Trophoblast cell (in vitro differentiated cells and primary cell): ENCODE results near the gene PKMYT1.

Experiments
- DNase-seq, 2 donors: peaks; one replicate each; pipeline ENCODE4 v3.0.0-alpha.2; 2016
- H2AFZ ChIP-seq: 2 replicates; pipeline ENCODE4 v1.6.1; 2013; ENCODE audit warnings: low read length, moderate library complexity, mild to moderate bottlenecking; ENCODE audit not compliant: insufficient read depth, poor library complexity
- H2AK5ac ChIP-seq: 2 replicates; pipeline ENCODE4 v1.6.1; 2013; ENCODE audit warnings: mild to moderate bottlenecking, low read length
- H2BK120ac ChIP-seq: 2 replicates; pipeline ENCODE4 v1.6.1; 2013; ENCODE audit warnings: low read length, mild to moderate bottlenecking, moderate library complexity; ENCODE audit not compliant: insufficient read depth, poor library complexity
- H2BK12ac ChIP-seq: 2 replicates; pipeline ENCODE4 v1.6.1; 2013; ENCODE audit warnings: mild to moderate bottlenecking, low read length, moderate library complexity
- H2BK5ac ChIP-seq: 2 replicates; pipeline ENCODE4 v1.6.1; 2013; ENCODE audit warnings: low read length, low read depth, moderate library complexity, mild to moderate bottlenecking; ENCODE audit not compliant: poor library complexity
- H3K14ac ChIP-seq: 2 replicates; pipeline ENCODE4 v1.6.1; 2013; ENCODE audit warnings: mild to moderate bottlenecking, low read length
- H3K18ac ChIP-seq: 2 replicates; pipeline ENCODE4 v1.6.1; 2013; ENCODE audit warnings: mild to moderate bottlenecking, low read length
- H3K23ac ChIP-seq: 2 replicates; pipeline ENCODE4 v1.6.1; 2013; ENCODE audit warnings: low read length
- H3K27ac ChIP-seq: 2 replicates; pipeline ENCODE4 v1.5.1; 2013; ENCODE audit warnings: low read depth, mild to moderate bottlenecking, inconsistent platforms, low read length, moderate library complexity
- H3K27me3 ChIP-seq: 2 replicates; pipeline ENCODE4 v1.6.1; 2013; ENCODE audit warnings: inconsistent platforms, mild to moderate bottlenecking, low read length, moderate library complexity; ENCODE audit not compliant: insufficient read depth
- H3K36me3 ChIP-seq, 2 experiments: 1 replicate in 1 of 2; 2 replicates in 1 of 2; pipeline ENCODE4 v1.6.1; 2013; ENCODE audit warnings: low read length in 2 of 2, mild to moderate bottlenecking in 2 of 2, moderate library complexity in 1 of 2; ENCODE audit not compliant: insufficient read depth in 2 of 2, control insufficient read depth in 1 of 2
- H3K4ac ChIP-seq: 2 replicates; pipeline ENCODE4 v1.6.1; 2013; ENCODE audit warnings: low read depth, mild to moderate bottlenecking, low read length, moderate library complexity
- H3K4me1 ChIP-seq, 2 experiments: 1 replicate in 1 of 2; 2 replicates in 1 of 2; pipeline ENCODE4 v1.6.1; 2013; ENCODE audit warnings: low read length in 2 of 2, mild to moderate bottlenecking in 2 of 2, moderate library complexity in 1 of 2; ENCODE audit not compliant: insufficient read depth in 2 of 2, control insufficient read depth in 1 of 2
- H3K4me2 ChIP-seq: 2 replicates; pipeline ENCODE4 v1.6.1; 2013; ENCODE audit warnings: inconsistent platforms, mild to moderate bottlenecking, low read length, moderate library complexity
- H3K4me3 ChIP-seq: 2 replicates; pipeline ENCODE4 v1.5.1; 2013; ENCODE audit warnings: mild to moderate bottlenecking, low read depth, low read length, inconsistent platforms
- H3K79me1 ChIP-seq: one replicate; pipeline ENCODE4 v1.6.1; 2013; ENCODE audit warnings: low read length
- H3K79me2 ChIP-seq: 2 replicates; pipeline ENCODE4 v1.6.1; 2013; ENCODE audit warnings: low read length, mild to moderate bottlenecking; ENCODE audit not compliant: control insufficient read depth, insufficient read depth, poor library complexity
- H3K9ac ChIP-seq: 2 replicates; pipeline ENCODE4 v1.6.1; 2013; ENCODE audit warnings: mild to moderate bottlenecking, low read length
- H3K9me3 ChIP-seq: 2 replicates; pipeline ENCODE4 v1.6.1; 2013; ENCODE audit warnings: low read depth, mild to moderate bottlenecking, control low read depth, inconsistent platforms, low read length; ENCODE audit not compliant: insufficient read depth
- H4K12ac ChIP-seq: 2 replicates; pipeline ENCODE4 v1.6.1; 2013; ENCODE audit warnings: low read depth, mild to moderate bottlenecking, low read length, moderate library complexity
- H4K8ac ChIP-seq: 2 replicates; pipeline ENCODE4 v1.6.1; 2013; ENCODE audit warnings: low read depth, mild to moderate bottlenecking, low read length, moderate library complexity
- H4K91ac ChIP-seq: one replicate; pipeline ENCODE4 v1.6.1; 2013; ENCODE audit warnings: low read depth, mild to moderate bottlenecking, low read length, moderate library complexity
- WGBS: extraction: QIAGEN DNeasy Blood & Tissue Kit; methylation state at CpG from one replicate; pipeline ENCODE4 v1.1.7; 2013; ENCODE audit warnings: missing lambda C conversion rate; ENCODE audit not compliant: insufficient read length, insufficient coverage; ENCODE audit errors: extremely low coverage; 5-methylcytosine and 5-hydroxymethylcytosine counted together

The PKMYT1 gene

DNA sequence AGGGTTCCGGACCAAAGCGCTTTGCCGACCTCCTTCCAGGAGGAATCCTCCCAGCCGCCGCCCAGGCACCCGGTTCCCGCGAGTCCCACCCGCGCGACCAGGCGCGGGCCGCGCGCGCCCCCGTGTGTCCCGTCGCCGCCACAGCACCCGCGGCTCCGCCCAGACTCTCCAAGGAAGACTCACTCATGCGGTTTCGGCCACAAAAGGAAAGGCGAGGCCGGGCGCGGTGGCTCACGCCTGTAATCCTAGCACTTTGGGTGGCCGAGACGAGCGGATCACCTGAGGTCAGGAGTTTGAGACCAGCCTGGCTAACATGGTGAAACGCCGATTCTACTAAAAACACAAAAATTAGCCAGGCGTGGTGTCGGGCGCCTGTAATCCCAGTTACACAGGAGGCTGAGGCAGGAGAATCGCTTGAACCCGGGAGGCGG, 3.5 kb upstream of the PKMYT1 start:
- H3K4me2 ChIP-seq, result peak overlapping the region; percentile 59
- H3K79me1 ChIP-seq, result peaks cover 15% of the 10 kb centered on the region
- H4K8ac ChIP-seq, result peak overlapping the region; percentile 65
- H2BK12ac ChIP-seq, result no peak overlapping the region
- peak overlapping the region; percentile 83 for H2AFZ ChIP-seq
- H3K9me3 ChIP-seq, result no peaks in the 10 kb centered on the region
- no peak overlapping the region for H3K4ac ChIP-seq
- H2AK5ac ChIP-seq, result no peak overlapping the region
- no peak overlapping the region for H3K27ac ChIP-seq
- H2BK5ac ChIP-seq, result no peak overlapping the region
- no peaks in the 10 kb centered on the region for H3K27me3 ChIP-seq
- peaks cover 10% of the 10 kb centered on the region for H3K79me2 ChIP-seq
- H3K14ac ChIP-seq, result no peak overlapping the region
- H3K4me3 ChIP-seq, result no peak overlapping the region
- no CpG with 5 or more reads among the region's 42 CpGs for WGBS
- H4K12ac ChIP-seq, result no peak overlapping the region
- H4K91ac ChIP-seq, result no peak overlapping the region
- no peak overlapping the region for H2BK120ac ChIP-seq
- H3K18ac ChIP-seq, result no peak overlapping the region
- H3K36me3 ChIP-seq, result no peaks in the 10 kb centered on the region
- no peak overlapping the region for H3K23ac ChIP-seq
- H3K4me1 ChIP-seq, result peaks cover 23 to 31% of the 10 kb centered on the region in 2 experiments
- H3K9ac ChIP-seq, result no peak overlapping the region
- peak; percentile 78 to 93 for DNase-seq

DNA sequence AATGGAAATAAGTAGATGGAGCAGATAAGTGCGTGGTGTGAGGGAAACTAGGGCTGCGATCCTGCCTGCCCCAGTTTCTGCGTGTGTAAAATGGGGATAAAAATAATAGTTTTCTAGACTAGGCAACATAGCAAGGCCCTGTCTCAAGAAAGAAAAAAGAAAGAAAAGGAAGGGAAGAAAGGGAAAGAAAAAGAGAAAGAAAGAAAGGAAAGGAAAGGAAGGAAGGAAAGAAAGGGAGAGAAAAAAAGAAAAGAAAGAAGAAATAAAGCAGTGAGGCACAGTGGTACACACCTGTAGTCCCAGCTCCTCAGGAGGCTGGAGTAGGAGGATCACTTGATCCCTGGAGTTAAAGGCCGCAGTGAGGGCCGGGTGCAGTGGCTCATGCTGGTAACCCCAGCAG, 2.2 kb upstream of the PKMYT1 start:
- no peak overlapping the region for H3K23ac ChIP-seq
- H3K27me3 ChIP-seq, result no peaks in the 10 kb centered on the region
- H3K4me1 ChIP-seq, result peaks cover 20 to 25% of the 10 kb centered on the region in 2 experiments
- no peak overlapping the region for H3K27ac ChIP-seq
- no peak overlapping the region for H3K4ac ChIP-seq
- no peak overlapping the region for H3K18ac ChIP-seq
- H4K12ac ChIP-seq, result no peak overlapping the region
- no peak overlapping the region for H4K91ac ChIP-seq
- H3K36me3 ChIP-seq, result peaks cover 4 to 9% of the 10 kb centered on the region in 2 experiments
- H2AFZ ChIP-seq, result no peak overlapping the region
- H3K4me2 ChIP-seq, result no peak overlapping the region
- no peak overlapping the region for H4K8ac ChIP-seq
- no peak overlapping the region for H2BK120ac ChIP-seq
- no peak overlapping the region for H3K14ac ChIP-seq
- no peak overlapping the region for H2AK5ac ChIP-seq
- no peaks in the 10 kb centered on the region for H3K9me3 ChIP-seq
- no CpG with 5 or more reads among the region's 5 CpGs for WGBS
- H2BK12ac ChIP-seq, result no peak overlapping the region
- no peak overlapping the region for H2BK5ac ChIP-seq
- no peak for DNase-seq
- H3K79me1 ChIP-seq, result peaks cover 15% of the 10 kb centered on the region
- peaks cover 10% of the 10 kb centered on the region for H3K79me2 ChIP-seq
- H3K4me3 ChIP-seq, result no peak overlapping the region
- H3K9ac ChIP-seq, result no peak overlapping the region

DNA sequence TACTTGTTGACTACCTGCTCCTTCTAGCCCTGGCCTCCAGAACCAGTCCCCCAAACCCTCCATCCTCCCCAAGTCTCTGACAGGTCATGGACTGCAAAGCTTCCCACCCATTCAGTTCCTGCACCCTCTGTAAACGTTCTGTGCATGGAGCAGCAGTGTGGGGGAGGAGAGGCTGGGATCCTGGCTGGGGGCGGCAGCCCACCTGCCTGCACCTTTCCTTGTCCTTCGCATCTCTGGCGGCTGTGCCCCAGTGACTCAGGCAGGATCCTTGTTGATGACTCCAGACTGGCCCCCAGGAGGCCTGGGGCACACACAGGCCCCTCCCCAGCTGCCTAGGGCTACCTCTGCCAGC, 1.6 kb upstream of the PKMYT1 start:
- Histone ChIP-seq H3K79me2 (peaks cover 10% of the 10 kb centered on the region), H2AK5ac (no peak overlapping the region), H3K14ac (no peak overlapping the region), H3K23ac (no peak overlapping the region), H3K9ac (no peak overlapping the region), H4K12ac (no peak overlapping the region), H3K36me3 (peaks cover 6 to 13% of the 10 kb centered on the region in 2 experiments), H4K91ac (no peak overlapping the region), H3K4ac (no peak overlapping the region), H3K4me3 (no peak overlapping the region), H2BK120ac (no peak overlapping the region), H3K18ac (no peak overlapping the region), H3K9me3 (no peaks in the 10 kb centered on the region), H3K27me3 (no peaks in the 10 kb centered on the region), H3K4me1 (peaks cover 17 to 23% of the 10 kb centered on the region in 2 experiments), H3K79me1 (peaks cover 15% of the 10 kb centered on the region), H2BK12ac (no peak overlapping the region), H4K8ac (peak overlapping the region; percentile 100), H2AFZ (no peak overlapping the region), H2BK5ac (no peak overlapping the region), H3K4me2 (no peak overlapping the region), H3K27ac (peak overlapping the region; percentile 31)
- no CpG with 5 or more reads among the region's 4 CpGs for WGBS
- DNase-seq, result no peak

DNA sequence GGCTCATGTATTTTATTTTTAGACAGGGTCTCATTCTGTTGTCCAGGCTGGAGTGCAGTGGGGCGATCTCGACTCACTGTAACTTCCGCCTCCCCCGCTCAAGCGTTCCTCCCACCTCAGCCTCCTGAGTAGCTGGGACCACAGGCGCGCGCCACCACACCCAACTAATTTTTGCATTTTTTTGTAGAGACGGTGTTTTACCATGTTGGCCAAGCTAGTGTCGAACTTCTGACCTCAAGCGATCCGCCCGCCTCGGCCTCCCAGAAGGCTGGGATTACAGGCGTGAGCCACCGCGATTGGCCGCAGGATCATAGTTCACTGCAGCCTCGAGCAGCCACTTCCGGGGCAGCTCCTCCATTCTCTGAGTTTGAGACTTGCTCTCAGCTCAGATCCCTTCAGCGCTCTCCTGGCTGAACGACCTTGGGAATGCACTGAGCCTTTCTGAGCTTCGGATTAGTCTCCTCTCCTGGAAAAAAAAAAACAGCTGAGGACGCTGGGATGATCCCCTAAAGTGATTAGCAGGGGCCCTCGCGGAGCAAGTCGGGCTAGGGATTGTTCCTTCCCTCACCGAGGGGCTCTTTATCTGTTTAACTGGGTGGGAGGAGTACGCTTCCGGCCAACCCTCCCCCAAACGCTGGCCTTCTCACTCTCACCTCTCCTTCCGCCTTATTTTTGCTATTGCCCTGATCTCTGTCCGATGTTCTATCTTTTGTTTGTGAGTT, 1.1 kb upstream of the PKMYT1 start:
- peaks cover 17 to 23% of the 10 kb centered on the region in 2 experiments for H3K4me1 ChIP-seq
- H3K14ac ChIP-seq, result peak overlapping the region; percentile 99
- peak overlapping the region; percentile 96 for H3K4me2 ChIP-seq
- peaks cover 11 to 18% of the 10 kb centered on the region in 2 experiments for H3K36me3 ChIP-seq
- H3K27me3 ChIP-seq, result no peaks in the 10 kb centered on the region
- peak; percentile 10 to 48 for DNase-seq
- peak overlapping the region; percentile 100 for H3K18ac ChIP-seq
- no peak overlapping the region for H2BK5ac ChIP-seq
- H2BK120ac ChIP-seq, result peak overlapping the region; percentile 97
- H4K12ac ChIP-seq, result peak overlapping the region; percentile 97
- no peak overlapping the region for H3K9ac ChIP-seq
- peaks cover 10% of the 10 kb centered on the region for H3K79me2 ChIP-seq
- peak overlapping the region; percentile 15 for H2BK12ac ChIP-seq
- no CpG with 5 or more reads among the region's 33 CpGs for WGBS
- H4K91ac ChIP-seq, result peak overlapping the region; percentile 99
- peak overlapping the region; percentile 100 for H4K8ac ChIP-seq
- peaks cover 15% of the 10 kb centered on the region for H3K79me1 ChIP-seq
- no peak overlapping the region for H3K23ac ChIP-seq
- H3K27ac ChIP-seq, result peak overlapping the region; percentile 31
- peak overlapping the region; percentile 15 for H3K4ac ChIP-seq
- no peak overlapping the region for H2AFZ ChIP-seq
- peak overlapping the region; percentile 99 for H2AK5ac ChIP-seq
- H3K4me3 ChIP-seq, result no peak overlapping the region
- no peaks in the 10 kb centered on the region for H3K9me3 ChIP-seq
